ENCODE measurements around the gene EI24. TPM values are rescaled to one million over a fixed set of nuclear protein-coding genes. Genes with fewer than 3 reads are reported as not detected.

The EI24 gene
- total RNA-seq, 1 experiment from 2014 or later = 151 TPM

GRCh38 chr11:125553357-125553756, 15.9 kb upstream of the EI24 start:
- H4K20me1 ChIP-seq (ENCODE audit: control insufficient read depth, insufficient read depth, insufficient read length) = no peaks in the 10 kb centered on the region
- no peak overlapping the region for H2AK5ac ChIP-seq (ENCODE audit: insufficient read length, low read length)
- H2BK15ac ChIP-seq (ENCODE audit: low read depth, low read length) = no peak overlapping the region
- no peak overlapping the region for H3K27ac Mint-ChIP-seq
- DNase-seq = no peak
- no peak overlapping the region for H2AFZ ChIP-seq (ENCODE audit: low read length)
- H3K9me3 Mint-ChIP-seq = peaks cover 50 to 55% of the 10 kb centered on the region in 2 experiments
- H3K9ac ChIP-seq (ENCODE audit: extremely low read depth, insufficient read length, low read length) = no peak overlapping the region
- H3K14ac ChIP-seq (ENCODE audit: insufficient read depth, low read length) = no peak overlapping the region
- no CpG with 5 or more reads among the region's 1 CpG for WGBS (ENCODE audit: extremely low coverage, insufficient read length, low lambda C conversion rate)
- TF ChIP-seq, protein P1, sequence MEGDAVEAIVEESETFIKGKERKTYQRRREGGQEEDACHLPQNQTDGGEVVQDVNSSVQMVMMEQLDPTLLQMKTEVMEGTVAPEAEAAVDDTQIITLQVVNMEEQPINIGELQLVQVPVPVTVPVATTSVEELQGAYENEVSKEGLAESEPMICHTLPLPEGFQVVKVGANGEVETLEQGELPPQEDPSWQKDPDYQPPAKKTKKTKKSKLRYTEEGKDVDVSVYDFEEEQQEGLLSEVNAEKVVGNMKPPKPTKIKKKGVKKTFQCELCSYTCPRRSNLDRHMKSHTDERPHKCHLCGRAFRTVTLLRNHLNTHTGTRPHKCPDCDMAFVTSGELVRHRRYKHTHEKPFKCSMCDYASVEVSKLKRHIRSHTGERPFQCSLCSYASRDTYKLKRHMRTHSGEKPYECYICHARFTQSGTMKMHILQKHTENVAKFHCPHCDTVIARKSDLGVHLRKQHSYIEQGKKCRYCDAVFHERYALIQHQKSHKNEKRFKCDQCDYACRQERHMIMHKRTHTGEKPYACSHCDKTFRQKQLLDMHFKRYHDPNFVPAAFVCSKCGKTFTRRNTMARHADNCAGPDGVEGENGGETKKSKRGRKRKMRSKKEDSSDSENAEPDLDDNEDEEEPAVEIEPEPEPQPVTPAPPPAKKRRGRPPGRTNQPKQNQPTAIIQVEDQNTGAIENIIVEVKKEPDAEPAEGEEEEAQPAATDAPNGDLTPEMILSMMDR (conservative IDR thresholded peaks at IDR 0.05) = no peak
- H4K8ac ChIP-seq (replicated peaks; ENCODE audit: insufficient read length, low read depth, low read length) = no peak overlapping the region
- no peak overlapping the region for H3T11ph ChIP-seq (ENCODE audit: low read length)
- no peak overlapping the region for H2BK20ac ChIP-seq (ENCODE audit: low read depth, low read length, poor library complexity, severe bottlenecking)
- no peaks in the 10 kb centered on the region for H3K79me2 ChIP-seq (ENCODE audit: insufficient read depth, low read length)
- no peaks in the 10 kb centered on the region for H3K4me1 ChIP-seq (ENCODE audit: insufficient read depth, low read length)
- H3K27me3 ChIP-seq (ENCODE audit: insufficient read depth, low read length) = no peaks in the 10 kb centered on the region
- H4K5ac ChIP-seq (ENCODE audit: insufficient read length, low read depth, low read length) = no peak overlapping the region
- H4K91ac ChIP-seq (ENCODE audit: insufficient read length, low read depth, low read length) = no peak overlapping the region
- H3K23ac ChIP-seq (ENCODE audit: insufficient read length, low read depth, low read length) = no peak overlapping the region
- no peak overlapping the region for H3K4ac ChIP-seq (ENCODE audit: low read depth, low read length)
- peaks cover 25% of the 10 kb centered on the region for H3K9me3 ChIP-seq (ENCODE audit: control insufficient read depth, low read depth, low read length)
- H3K18ac ChIP-seq (ENCODE audit: insufficient read length, low read depth, low read length) = no peak overlapping the region
- no peak overlapping the region for H2BK120ac ChIP-seq (ENCODE audit: low read depth, low read length, poor library complexity, severe bottlenecking)
- no peaks in the 10 kb centered on the region for H3K23me2 ChIP-seq (ENCODE audit: insufficient read length, low read depth, low read length, poor library complexity, severe bottlenecking)
- no peaks in the 10 kb centered on the region for H3K79me1 ChIP-seq (ENCODE audit: insufficient read depth, low read depth, low read length, poor library complexity, severe bottlenecking)
- no peaks in the 10 kb centered on the region for H3K4me1 Mint-ChIP-seq
- no peak overlapping the region for H2BK5ac ChIP-seq (ENCODE audit: insufficient read length, low read length)
- H3K4me3 Mint-ChIP-seq = no peak overlapping the region
- H3K27ac ChIP-seq (ENCODE audit: insufficient read length, low read depth, low read length) = no peak overlapping the region
- H2BK12ac ChIP-seq (ENCODE audit: insufficient read length, low read depth, low read length) = no peak overlapping the region
- H3K27me3 Mint-ChIP-seq (ENCODE audit: low read depth) = peaks cover 4% of the 10 kb centered on the region; the same call in 1 of the 2 replicates
- H3K36me3 Mint-ChIP-seq (ENCODE audit: insufficient read depth in 1 of 3, low read depth in 3 of 3) = peaks cover 19 to 37% (median 29%) of the 10 kb centered on the region in 3 experiments
- no peak overlapping the region for H3K4me2 ChIP-seq (ENCODE audit: insufficient read depth, insufficient read length, low read length)
- H3K56ac ChIP-seq (ENCODE audit: insufficient read length, low read depth, low read length) = no peak overlapping the region

All from H9 (cell line).